ENCODE results near the gene EIF2B2.

Gene EIF2B2

GRCh38 chr14:75002392-75003249, at the start of gene EIF2B2:
Gene EIF2B2, plus strand, starts transcription at chr14:75002921. Its CDS starts 70 bp downstream, at chr14:75002991.
- peak; percentile 97 for DNase-seq

GRCh38 chr14:74953686-74954085, 49.0 kb upstream of the EIF2B2 start:
- no peak for DNase-seq

GRCh38 chr14:74954232-74954946, 48.3 kb upstream of the EIF2B2 start:
- no peak for DNase-seq

- no peak for DNase-seq
Measured at GRCh38 chr14:74954947-74955228, 47.8 kb upstream of the EIF2B2 start.

- DNase-seq = peak; percentile 18
Measured at GRCh38 chr14:74955229-74956026, 47.3 kb upstream of the EIF2B2 start, which contains the start of gene PGF. Gene PGF, minus strand, starts transcription at chr14:74955597. Its CDS starts 355 bp downstream, at chr14:74955242.

DNA sequence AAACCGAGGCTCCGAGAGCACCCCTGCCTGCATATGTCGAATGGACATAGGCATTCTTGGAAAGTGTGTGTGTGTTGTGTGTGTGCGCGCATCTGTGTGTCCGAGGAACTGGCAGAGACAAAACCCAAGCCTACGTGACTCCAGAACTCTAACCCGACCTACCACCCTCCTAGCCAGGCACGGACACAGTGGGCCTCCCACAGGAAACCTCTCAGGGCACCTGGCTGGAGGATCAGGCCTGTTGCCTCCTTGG, 46.8 kb upstream of the EIF2B2 start:
- no peak for DNase-seq

- DNase-seq = no peak
Measured at GRCh38 chr14:74956280-74957072, 46.2 kb upstream of the EIF2B2 start.

GRCh38 chr14:74959596-74960180, 43.0 kb upstream of the EIF2B2 start:
- no peak for DNase-seq

GRCh38 chr14:74960736-74961135, 42.0 kb upstream of the EIF2B2 start:
- no peak for DNase-seq

- no peak for DNase-seq
Measured at GRCh38 chr14:74961238-74961911, 41.3 kb upstream of the EIF2B2 start.

DNA sequence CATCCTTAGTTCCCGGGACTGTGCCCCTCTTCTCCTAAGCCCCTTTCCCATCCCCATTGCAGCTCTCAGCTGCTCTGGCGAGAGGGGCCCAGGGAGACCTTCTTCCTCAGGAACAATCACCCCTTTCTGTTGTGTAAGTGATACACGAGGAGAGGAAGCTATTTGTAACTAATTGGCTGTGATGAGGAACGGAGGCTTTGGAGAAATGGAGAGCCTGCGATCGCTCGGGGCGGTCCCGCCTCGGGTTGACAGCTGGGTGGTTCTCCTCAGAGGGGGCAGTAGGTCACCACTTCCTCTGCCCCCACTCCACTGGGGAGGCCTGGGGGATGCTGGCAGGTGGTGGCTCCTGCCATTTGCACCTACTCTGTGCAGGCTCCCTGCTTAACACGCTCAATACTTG, 40.7 kb upstream of the EIF2B2 start:
- no peak for DNase-seq

DNA sequence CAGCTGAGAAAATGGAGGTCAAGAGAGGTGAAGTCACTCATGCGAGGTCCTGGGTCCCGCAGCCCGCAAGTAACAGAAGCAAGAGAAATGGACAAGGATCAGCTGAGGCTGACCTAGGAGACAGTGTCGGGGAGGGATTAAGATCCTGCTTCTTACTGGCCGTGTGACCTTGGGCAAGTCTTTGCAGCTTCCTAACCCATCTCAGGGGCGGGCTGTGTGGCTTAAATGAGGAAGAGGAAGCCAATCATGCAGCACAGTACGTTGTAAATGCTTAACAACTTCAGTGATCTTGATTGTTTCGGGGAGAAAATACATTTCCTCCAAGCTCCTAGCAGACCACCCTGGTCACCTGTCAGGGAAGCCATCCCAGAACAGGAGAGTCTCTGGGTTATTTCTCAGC, 40.2 kb upstream of the EIF2B2 start:
- no peak for DNase-seq

GRCh38 chr14:74963178-74963704, 39.5 kb upstream of the EIF2B2 start:
- DNase-seq = no peak

- no peak for DNase-seq
Measured at GRCh38 chr14:74963705-74964271, 38.9 kb upstream of the EIF2B2 start.

- DNase-seq = no peak
Measured at GRCh38 chr14:74964787-74965485, 37.8 kb upstream of the EIF2B2 start.

DNA sequence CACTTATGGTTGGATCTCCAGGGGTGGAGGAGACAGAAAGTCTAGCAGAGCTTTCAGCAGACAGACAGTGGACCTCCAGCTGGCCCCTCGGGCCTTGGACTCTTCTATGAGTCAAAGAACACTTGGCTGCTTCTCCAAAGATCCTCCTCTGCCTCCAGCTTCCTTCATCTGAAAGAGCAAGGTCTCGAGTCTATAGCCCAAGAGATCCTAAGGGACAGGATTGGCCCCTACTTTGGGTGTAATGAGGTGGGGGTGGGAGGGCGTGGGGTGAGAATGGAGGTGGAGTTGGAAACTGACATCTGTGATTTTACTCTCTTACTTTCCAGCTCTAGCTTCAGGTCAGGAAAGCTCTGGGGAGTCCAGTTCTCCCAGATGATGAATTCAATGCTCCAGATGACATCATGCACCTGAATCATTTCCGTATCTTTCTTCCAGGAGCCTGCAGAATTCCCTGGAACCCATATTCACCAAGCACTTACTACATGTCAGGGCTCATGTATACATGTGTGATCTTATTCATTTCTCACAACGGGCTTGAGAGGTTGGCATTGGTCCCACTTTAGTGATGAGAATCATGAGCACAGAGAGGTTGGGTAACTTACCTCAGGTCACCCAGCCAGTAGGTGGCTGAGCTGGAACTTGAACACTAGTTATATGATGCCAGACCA, 37.1 kb upstream of the EIF2B2 start:
- DNase-seq = no peak

GRCh38 chr14:74968811-74969210, 33.9 kb upstream of the EIF2B2 start:
- DNase-seq = no peak

- DNase-seq = no peak
Measured at GRCh38 chr14:74973003-74973653, 29.6 kb upstream of the EIF2B2 start.

GRCh38 chr14:74973905-74974363, 28.8 kb upstream of the EIF2B2 start:
- no peak for DNase-seq
